DMS153 treated with DMSO at 0.1 percent for 48 hours (cell line): ENCODE measurements around the gene RAB25.
A peak's percentile ranks its signal among the peaks of the same experiment; 100 is the strongest.

Experiments
- DNase-seq: peaks from one replicate; lab custom pipeline; 2025; ENCODE audit not compliant: unreplicated experiment; lab: John Stamatoyannopoulos, UW

RAB25 gene

GRCh38 chr1:156078728-156079127 lies 17.8 kb downstream of the RAB25 start:
- DNase-seq = no peak

- no peak for DNase-seq
Observed at GRCh38 chr1:156079762-156080161, 18.8 kb downstream of the RAB25 start.

DNA sequence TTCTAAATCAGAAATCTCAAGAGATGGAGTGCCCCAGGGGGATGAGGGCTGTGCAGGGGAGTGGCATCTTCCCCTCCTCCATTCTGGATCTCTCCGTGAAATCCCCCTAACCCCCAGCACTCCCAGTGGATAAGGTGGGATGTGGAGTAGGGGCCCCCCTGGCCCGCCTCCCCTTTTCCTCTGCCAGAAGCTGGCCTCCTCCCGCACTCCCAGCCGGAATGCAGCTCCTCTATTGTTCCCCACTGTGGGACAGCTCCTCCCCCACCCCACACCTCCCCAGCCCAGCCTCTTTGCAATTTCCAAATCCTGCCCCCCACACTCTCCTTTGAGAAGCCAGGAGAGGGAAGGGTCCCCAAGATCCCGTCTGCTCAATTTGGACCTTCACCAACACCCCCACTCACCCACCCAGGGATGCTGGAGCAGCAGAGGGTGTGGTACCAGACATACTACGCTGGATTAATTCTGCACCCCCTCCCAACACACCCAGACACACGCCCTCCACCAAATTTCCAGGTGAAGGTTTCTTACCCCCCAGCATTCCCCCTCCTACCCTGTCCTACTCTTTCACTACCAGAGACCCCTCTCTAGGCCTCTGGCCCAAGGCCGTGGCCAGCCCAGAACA lies 19.4 kb downstream of the RAB25 start:
- no peak for DNase-seq

- no peak for DNase-seq
Observed at GRCh38 chr1:156080863-156081179, 19.9 kb downstream of the RAB25 start.

DNA sequence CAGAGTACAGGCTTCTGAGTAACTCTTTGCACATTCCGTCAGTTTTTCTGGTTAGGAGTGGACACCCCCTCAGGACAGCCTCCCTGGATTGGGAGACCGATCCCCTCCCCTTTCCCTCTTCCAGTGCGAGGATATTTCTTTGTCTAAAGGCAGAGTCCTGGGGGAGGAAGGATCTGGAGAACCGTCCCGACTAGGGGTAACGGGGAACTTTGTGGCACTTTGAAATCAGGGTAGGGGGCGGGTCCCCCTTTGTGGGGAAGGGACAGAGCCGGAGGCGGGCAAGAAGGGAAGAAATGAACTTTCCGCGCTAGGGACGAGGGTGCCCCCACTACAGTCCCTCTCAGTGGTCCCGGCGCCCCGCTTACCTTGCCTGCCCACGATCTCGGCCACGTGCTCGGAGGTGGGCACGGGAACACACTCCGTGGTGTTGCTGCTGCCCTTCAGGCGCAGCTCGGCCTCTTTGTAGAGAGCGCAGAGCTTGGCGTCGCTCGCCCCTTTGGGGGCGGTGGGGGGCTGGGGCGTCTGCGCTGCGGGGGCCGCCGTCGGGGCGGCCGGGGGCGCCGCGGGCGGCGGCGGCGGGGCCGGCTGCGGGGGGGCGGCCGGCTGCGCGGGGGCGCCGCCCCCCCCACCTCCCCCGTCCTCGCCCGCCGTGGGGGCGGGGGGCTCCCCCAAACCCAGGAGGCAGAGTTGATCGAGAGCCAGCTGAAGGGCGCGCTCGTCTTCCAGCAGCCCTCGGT lies 20.4 kb downstream of the RAB25 start:
- no peak for DNase-seq

DNA sequence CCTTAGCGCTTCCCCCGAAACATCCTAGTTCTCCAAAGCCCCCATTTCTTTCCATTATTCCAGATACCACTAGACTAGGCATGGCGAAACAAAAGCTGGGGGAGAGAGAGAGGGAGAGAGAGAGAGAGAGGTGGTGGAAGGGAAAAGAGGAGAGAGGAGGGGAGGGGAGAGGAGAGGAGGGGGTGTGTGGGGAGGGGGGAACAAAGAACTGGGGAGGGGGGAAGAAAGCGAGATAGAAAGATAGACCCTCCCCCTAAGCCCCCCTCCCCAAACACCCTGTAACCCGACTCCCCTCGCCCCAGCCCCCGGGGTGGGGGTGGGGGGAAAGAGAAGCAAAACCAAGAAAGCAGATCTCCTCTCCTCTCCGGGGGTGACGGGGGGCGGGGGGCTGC lies 21.0 kb downstream of the RAB25 start:
- DNase-seq = no peak

DNA sequence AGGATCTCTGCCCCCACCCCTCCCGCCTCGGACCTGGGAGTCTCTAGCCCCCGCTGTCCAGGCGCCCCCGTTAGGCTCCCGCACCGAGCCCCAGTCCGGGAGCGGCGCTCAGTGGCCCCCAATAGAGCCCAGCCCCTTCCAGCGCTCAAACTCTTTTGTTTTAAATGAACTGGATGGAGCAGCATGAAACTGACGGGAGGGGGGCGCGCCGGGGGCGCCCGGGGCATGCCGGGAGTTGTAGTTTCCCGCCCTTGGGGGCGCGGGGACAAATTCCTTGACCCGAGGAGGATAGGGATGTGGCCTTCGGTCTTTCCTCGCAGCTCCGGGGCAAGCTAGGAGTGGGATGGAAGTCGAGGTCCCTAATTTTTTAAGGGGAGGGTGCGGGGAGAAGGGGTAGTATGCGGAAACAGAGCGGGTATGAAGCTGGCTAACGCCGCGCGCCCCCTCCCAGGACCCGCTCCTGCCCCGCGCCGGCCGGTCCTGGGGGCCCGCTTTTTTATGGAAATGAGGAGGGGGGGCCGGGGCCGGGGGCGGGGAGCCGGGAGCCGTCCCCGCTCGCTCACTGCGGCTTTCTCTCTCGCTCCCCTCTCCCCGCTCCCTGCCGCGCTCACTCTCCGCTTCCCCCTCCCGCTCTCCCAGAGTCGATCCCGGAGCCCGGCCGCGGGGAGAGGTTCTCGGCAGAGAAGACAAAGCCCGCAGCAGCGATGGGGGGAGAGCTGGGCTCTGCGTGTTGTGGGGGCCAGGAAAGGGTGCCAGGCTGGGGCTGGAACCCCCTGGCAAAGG lies 21.5 kb downstream of the RAB25 start, which contains the start of gene MEX3A:
Gene MEX3A, minus strand, starts transcription at position 157 of the 783 bp plus-strand sequence. CDS start 467 bp downstream, outside the sequence.
- DNase-seq = peak; percentile 73

GRCh38 chr1:156083800-156084790 lies 23.1 kb downstream of the RAB25 start:
- no peak for DNase-seq

DNA sequence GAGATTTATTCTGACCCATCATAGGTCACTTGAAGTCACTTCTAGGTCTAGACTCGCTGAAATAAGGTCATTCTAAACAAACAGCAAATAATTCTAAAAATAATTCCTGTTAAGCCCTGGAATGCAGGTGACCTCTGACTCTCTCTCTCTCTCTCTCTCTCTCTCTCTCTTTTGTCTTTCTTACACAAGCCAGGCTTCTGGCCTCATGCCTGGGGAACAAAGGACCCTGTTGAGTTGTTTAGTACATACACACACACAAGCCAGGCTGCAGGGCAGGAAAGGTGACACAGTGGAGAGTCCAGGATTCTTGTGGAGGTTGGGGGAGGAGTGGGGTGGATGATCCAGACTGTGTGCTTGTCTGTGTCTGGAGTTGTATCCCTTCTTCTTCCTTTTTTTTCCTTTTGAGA lies 25.3 kb downstream of the RAB25 start:
- DNase-seq = no peak

DNA sequence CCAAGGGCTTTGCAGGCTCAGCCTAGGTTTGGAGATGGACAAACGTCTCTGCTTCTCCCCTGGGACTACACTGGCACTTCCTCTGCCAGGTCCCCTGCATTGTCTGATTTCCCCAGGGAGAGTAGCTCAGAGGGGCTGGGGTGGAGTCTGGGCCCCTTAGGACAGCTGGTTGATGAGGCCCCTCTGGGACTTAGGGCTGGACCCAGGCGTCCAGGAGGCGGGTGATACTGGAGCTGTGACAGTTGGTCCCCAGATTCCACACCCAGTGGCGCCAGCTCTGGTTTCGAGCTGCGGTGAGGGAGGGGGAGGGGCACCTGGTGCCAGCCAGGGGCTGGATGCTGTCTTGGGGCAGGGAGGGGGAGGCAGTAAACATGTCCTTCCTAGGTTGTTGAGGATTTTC lies 28.7 kb downstream of the RAB25 start:
- DNase-seq = peak; percentile 94

DNA sequence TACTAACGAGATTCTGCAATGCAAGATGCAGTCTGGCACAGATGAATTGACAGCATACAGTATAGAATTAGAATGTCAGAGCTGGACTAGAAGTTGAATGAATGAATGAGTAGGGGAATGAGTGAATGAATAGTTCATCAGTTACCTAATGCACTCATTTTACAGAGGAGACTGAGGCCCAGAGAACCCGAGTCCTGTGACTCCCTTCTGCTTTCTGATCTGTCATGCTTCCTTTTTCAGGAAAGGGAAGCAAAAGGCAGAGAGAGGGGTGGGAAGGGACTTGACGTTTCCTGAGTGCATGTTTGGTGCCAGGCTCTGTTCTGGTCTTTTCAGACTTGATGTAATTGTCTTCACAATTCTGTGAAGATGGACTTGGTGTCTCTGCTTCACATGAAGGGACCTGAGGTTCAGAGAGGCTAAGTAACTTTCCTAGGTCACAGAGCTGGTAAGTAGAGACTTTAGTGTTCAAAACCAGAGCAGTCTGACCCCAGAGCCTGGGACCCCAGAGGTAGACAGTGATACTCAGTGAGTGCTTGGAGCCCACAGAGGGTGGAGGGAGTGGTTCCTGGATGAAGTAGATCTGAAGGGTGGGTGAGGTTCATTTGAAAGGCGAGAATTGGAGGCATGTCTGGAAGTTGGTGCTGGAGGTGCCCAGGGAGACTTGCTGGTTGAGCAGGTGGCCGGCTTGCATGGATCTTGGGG lies 29.3 kb downstream of the RAB25 start:
- DNase-seq = no peak

DNA sequence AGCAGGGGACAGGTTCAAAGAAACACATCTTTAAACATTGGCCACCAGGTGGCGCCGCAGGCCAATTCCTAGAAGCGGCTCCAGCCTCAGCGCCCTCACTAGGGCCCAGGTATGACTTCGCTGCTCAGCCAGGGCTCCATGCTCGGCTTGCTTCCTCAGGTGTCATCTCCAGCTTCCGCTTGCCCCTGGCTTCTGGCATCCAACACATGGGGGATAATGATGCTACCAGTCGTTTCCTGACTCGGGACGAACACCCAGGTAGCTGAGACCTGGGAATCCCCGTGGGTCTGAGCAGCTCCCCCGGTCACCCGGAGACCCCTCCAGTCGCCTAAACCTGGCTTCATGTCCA lies 29.9 kb downstream of the RAB25 start:
- DNase-seq = peak; percentile 93

GRCh38 chr1:156091610-156092009 lies 30.6 kb downstream of the RAB25 start:
- no peak for DNase-seq

GRCh38 chr1:156095906-156096508 lies 35.0 kb downstream of the RAB25 start:
- no peak for DNase-seq

- peak; percentile 83 for DNase-seq
Observed at GRCh38 chr1:156096640-156097391, 35.9 kb downstream of the RAB25 start.

GRCh38 chr1:156097499-156098178 lies 36.7 kb downstream of the RAB25 start:
- no peak for DNase-seq

GRCh38 chr1:156098784-156099183 lies 37.8 kb downstream of the RAB25 start:
- DNase-seq = no peak

DNA sequence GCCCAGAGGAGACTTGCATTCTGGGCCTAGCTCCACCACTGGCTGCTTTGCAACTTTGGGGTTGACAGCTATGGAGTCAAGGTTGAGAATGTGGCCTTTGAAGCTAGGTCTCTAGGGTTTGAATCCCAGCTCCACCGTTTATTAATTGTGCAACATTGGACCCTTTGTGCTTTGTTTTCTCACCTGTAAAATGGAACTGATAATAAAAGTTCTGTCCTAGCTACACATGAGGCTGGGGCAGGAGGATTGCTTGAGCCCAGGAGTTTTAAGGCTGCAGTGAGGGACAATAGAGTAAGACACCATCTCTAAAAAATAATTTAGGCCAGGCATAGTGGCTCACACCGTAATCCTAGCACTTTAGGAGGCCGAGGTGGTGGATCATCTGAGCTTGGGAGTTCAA lies 38.3 kb downstream of the RAB25 start:
- no peak for DNase-seq
